ENCODE data around the gene FLNB.

DNA sequence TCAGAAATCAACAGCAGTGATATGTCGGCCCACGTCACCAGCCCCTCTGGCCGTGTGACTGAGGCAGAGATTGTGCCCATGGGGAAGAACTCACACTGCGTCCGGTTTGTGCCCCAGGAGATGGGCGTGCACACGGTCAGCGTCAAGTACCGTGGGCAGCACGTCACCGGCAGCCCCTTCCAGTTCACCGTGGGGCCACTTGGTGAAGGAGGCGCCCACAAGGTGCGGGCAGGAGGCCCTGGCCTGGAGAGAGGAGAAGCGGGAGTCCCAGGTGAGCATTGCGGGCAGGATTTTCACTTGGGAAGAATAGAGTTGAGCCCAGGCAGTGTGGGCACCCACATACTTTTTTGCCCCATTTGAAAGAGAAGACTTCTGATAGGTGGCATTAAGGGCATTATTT lies 145.1 kb downstream of the FLNB start:
- TF ChIP-seq, protein P1, sequence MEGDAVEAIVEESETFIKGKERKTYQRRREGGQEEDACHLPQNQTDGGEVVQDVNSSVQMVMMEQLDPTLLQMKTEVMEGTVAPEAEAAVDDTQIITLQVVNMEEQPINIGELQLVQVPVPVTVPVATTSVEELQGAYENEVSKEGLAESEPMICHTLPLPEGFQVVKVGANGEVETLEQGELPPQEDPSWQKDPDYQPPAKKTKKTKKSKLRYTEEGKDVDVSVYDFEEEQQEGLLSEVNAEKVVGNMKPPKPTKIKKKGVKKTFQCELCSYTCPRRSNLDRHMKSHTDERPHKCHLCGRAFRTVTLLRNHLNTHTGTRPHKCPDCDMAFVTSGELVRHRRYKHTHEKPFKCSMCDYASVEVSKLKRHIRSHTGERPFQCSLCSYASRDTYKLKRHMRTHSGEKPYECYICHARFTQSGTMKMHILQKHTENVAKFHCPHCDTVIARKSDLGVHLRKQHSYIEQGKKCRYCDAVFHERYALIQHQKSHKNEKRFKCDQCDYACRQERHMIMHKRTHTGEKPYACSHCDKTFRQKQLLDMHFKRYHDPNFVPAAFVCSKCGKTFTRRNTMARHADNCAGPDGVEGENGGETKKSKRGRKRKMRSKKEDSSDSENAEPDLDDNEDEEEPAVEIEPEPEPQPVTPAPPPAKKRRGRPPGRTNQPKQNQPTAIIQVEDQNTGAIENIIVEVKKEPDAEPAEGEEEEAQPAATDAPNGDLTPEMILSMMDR (conservative IDR thresholded peaks at IDR 0.05; ENCODE audit: low read length), result no peak
- no peak for TF ChIP-seq EZH2phosphoT487 (IDR thresholded peaks at IDR 0.05; ENCODE audit: borderline replicate concordance)

Measured in Loucy (cell line).